Measurements from ENCODE around the gene FRG2B.
"Not testable (repeated sequence)": the region's sequence is repeated elsewhere in the genome, so short reads cannot be mapped to it uniquely, and the experiment has no call there.

FRG2B gene

DNA sequence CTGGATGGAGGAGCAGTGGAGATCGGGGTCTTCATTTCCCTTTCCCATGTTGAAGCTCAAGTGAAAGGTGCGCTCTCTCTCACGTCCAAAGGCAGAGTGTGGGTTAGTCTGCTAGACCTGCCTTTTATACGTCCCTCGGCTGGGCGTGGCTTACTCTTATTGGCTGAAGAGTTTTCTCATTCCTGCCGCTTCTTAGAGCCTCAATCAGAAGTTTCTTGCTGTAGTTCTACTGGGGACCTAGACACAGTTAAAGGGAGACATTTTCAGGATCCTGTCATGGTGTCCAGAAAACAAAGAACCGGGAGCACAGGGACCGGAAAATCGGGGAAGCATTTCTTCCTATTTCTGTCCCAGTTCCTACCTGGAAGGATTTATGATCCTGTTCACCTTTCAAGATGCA is at the start of gene FRG2B:
FRG2B (minus strand) TSS at position 101 of the 400 bp plus-strand sequence; CDS start at position 48, 53 bp downstream.
- DNase-seq (ENCODE audit: low read depth) = not testable (repeated sequence)

- not testable (repeated sequence) for DNase-seq (ENCODE audit: low read depth)
Measured at GRCh38 chr10:133667446-133667845, 40.9 kb upstream of the FRG2B start.

GRCh38 chr10:133663544-133664160 is 37.1 kb upstream of the FRG2B start:
- DNase-seq (ENCODE audit: low read depth) = not testable (repeated sequence)

GRCh38 chr10:133661122-133661521 is 34.5 kb upstream of the FRG2B start:
- not testable (repeated sequence) for DNase-seq (ENCODE audit: low read depth)

GRCh38 chr10:133660516-133660915 is 33.9 kb upstream of the FRG2B start:
- DNase-seq (ENCODE audit: low read depth) = not testable (repeated sequence)

GRCh38 chr10:133657276-133657675 is 30.7 kb upstream of the FRG2B start:
- not testable (repeated sequence) for DNase-seq (ENCODE audit: low read depth)

- not testable (repeated sequence) for DNase-seq (ENCODE audit: low read depth)
Measured at GRCh38 chr10:133648872-133649455, 22.4 kb upstream of the FRG2B start.

- DNase-seq (ENCODE audit: low read depth) = not testable (repeated sequence)
Measured at GRCh38 chr10:133647075-133647748, 20.6 kb upstream of the FRG2B start.

DNA sequence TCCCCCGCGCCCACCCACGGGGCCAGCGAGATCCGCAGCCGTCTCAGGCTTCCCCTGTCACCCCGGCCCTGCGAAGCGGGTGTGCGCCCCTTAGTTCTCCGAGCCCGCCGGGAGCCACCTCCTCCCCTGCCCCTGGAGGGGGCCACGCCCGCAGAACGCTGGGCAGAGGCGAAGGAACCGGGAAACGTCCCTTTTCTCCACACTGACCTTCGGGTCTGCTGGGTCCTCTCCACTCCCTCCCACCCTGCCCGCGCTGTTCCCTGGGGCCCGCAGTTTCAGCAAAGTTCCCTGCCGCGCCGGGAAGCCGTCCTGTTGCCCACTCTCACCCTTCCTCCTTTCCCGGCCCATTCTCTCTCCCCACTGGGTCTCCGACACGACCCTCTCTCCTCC is 11.2 kb upstream of the FRG2B start:
- DNase-seq (ENCODE audit: low read depth) = not testable (repeated sequence)

DNA sequence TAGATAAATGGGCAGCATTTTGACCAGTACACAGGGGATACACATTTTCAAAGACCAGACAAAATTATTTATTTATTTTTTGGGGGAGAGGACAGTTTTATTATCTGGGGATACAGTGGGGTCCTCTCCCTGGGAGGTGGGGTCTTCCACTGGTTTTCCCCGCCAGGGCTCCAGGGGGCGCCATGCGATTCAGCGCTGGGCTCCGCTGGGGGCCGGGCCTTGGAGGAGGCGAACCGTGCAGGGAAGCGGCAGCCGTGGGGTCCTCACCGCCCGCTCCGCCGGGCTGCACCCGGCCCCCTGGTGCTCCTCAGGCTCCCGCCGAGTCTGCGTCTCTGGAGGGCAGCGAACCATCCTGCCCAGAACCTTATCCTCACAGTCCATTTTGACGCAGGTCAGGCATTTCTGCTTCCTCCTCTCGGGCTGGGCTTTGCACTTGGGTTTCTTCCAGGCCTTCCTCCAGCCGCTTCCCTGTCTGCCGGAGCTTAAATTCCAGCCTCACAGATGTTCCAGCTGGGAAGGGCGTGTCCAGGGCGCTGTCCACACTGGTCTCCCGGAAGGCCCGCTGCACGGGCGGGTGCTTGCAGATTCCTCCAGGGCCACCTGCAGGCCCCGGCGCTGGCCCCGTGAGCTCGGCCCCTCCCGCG is 10.7 kb upstream of the FRG2B start:
- DNase-seq (ENCODE audit: low read depth) = not testable (repeated sequence)

GRCh38 chr10:133630723-133631249 is 4.2 kb upstream of the FRG2B start:
- not testable (repeated sequence) for DNase-seq (ENCODE audit: low read depth)

- DNase-seq (ENCODE audit: low read depth) = not testable (repeated sequence)
Measured at GRCh38 chr10:133622544-133622943, 4.1 kb downstream of the FRG2B start.

GRCh38 chr10:133618851-133619250 is 7.7 kb downstream of the FRG2B start:
- no peak for DNase-seq (ENCODE audit: low read depth)

DNA sequence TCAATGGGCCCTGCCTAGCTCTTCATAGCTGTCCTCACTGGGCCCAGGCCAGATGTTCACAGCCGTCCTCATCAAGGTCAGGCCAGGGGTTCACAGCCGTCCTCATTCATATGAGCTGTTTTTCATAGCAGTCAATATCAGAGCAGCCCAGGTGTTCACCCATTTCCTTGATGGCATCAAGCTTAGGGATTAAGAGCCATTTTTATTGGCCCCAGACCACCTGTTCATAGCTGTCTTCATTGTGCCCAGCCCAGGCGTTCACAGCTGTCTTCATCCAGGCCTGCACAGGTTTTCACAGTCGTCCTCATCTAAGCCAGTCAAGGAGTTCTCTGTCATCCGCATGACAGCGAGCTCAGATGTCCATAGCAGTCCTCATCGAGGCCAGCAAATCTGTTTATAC is 9.4 kb downstream of the FRG2B start:
- DNase-seq (ENCODE audit: low read depth) = no peak

GRCh38 chr10:133616371-133617130 is 10.0 kb downstream of the FRG2B start:
- DNase-seq (ENCODE audit: low read depth) = no peak

- no peak for DNase-seq (ENCODE audit: low read depth)
Measured at GRCh38 chr10:133614830-133615580, 11.6 kb downstream of the FRG2B start.

- DNase-seq (ENCODE audit: low read depth) = no peak
Measured at GRCh38 chr10:133613699-133614098, 12.9 kb downstream of the FRG2B start.

DNA sequence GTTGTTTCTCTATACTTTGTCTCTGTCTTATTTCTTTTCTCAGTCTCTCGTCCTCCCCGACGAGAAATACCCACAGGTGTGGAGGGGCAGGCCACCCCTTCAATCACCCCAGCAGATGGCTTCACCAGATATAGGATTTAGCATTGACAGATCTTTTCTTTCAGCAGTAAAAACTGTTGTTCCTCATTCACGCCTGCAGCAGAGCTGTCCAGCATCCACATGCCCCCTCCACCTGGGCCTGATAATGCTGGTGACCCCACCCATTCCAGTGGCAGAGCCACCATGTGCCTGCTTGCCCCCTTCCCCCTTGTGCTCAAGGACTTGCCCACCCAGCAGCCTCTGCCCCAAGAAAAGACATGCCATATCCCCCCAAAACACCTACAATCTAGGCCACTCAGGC is 15.5 kb downstream of the FRG2B start:
- no peak for DNase-seq (ENCODE audit: low read depth)

GRCh38 chr10:133608855-133609254 is 17.7 kb downstream of the FRG2B start:
- no peak for DNase-seq (ENCODE audit: low read depth)

- DNase-seq (ENCODE audit: low read depth) = not testable (repeated sequence)
Measured at GRCh38 chr10:133603434-133603833, 23.2 kb downstream of the FRG2B start.

DNA sequence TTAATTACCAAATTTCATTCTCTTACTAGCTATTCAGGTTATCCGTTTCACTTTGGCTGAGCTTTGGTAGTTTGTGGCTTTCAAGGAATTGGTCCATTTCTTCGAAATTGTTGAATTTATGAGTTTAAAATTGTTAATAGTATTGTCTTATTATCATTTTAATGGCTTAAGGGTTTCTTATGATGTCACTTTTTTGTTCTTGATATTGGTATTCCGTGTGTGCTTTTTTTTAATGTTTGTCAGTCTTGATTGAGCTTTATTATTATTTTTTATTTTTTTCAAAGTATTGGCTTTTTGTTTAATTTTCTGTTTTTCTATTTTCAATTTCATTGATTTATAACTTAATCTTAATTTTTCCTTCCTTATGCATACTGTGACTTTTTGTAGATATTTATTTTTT is 25.9 kb downstream of the FRG2B start:
- no peak for DNase-seq (ENCODE audit: low read depth)
